SK-N-SH treated with all-trans-retinoic acid at 6 μM for 48 hours (cell line): Measurements from ENCODE around the gene SEMA7A.

Experiments used
- ATAC-seq: fragments of 200-7000 bp; cut with Tn5 transposase; 3 replicates; pipeline ENCODE4 v1.9.1; 2020; ENCODE audit warnings: mild to moderate bottlenecking, moderate library complexity
- ARNTL ChIP-seq: fragments of 450-650 bp; formaldehyde crosslinking; IDR thresholded peaks from 2 replicates; pipeline ENCODE4 v1.5.0; 2020; ENCODE audit warnings: low read depth, mild to moderate bottlenecking, moderate library complexity, borderline replicate concordance
- BACH2 ChIP-seq: fragments of 250-450 bp; sonication (Bioruptor Pico); IDR thresholded peaks from 2 replicates; pipeline ENCODE4 v1.9.0; 2021; ENCODE audit warnings: mild to moderate bottlenecking, borderline replicate concordance
- CSDC2 ChIP-seq: fragments of 250-450 bp; sonication (Bioruptor Pico); IDR thresholded peaks from 2 replicates; pipeline ENCODE4 v1.5.0; 2020; ENCODE audit warnings: mild to moderate bottlenecking, moderate library complexity
- ESRRG ChIP-seq: fragments of 250-450 bp; sonication (Bioruptor Pico); IDR thresholded peaks from 2 replicates; pipeline ENCODE4 v1.6.1; 2021; ENCODE audit warnings: mild to moderate bottlenecking
- GLIS3 ChIP-seq: fragments of 250-450 bp; sonication (Bioruptor Pico); IDR thresholded peaks from 2 replicates; pipeline ENCODE4 v1.5.0; 2020; ENCODE audit warnings: mild to moderate bottlenecking, moderate library complexity
- ISL1 ChIP-seq: fragments of 250-450 bp; sonication (Bioruptor Pico); IDR thresholded peaks from 2 replicates; pipeline ENCODE4 v2.1.2; 2022; ENCODE audit warnings: mild to moderate bottlenecking, moderate library complexity
- OSR1 ChIP-seq: fragments of 250-450 bp; sonication (Bioruptor Pico); IDR thresholded peaks from 2 replicates; pipeline ENCODE4 v1.8.0; 2022; ENCODE audit warnings: moderate library complexity, mild to moderate bottlenecking, inconsistent platforms
- PPARA ChIP-seq: fragments of 250-450 bp; sonication (Bioruptor Pico); IDR thresholded peaks from 2 replicates; pipeline ENCODE4 v1.5.0; 2020; ENCODE audit warnings: mild to moderate bottlenecking, borderline replicate concordance
- RARB ChIP-seq: fragments of 250-450 bp; sonication (Bioruptor Pico); IDR thresholded peaks from 2 replicates; pipeline ENCODE4 v1.8.0; 2021; ENCODE audit warnings: mild to moderate bottlenecking, moderate library complexity
- SNAI2 ChIP-seq: fragments of 250-450 bp; sonication (Bioruptor Pico); IDR thresholded peaks from 2 replicates; pipeline ENCODE4 v1.5.0; 2020; ENCODE audit warnings: mild to moderate bottlenecking, moderate library complexity
- TCF4 ChIP-seq: fragments of 250-450 bp; sonication (Bioruptor Pico); IDR thresholded peaks from 2 replicates; pipeline ENCODE4 v1.8.0; 2021; ENCODE audit warnings: mild to moderate bottlenecking, moderate library complexity, borderline replicate concordance
- TOX ChIP-seq: fragments of 250-450 bp; sonication (Bioruptor Pico); IDR thresholded peaks from 2 replicates; pipeline ENCODE4 v1.8.0; 2021; ENCODE audit warnings: mild to moderate bottlenecking, moderate library complexity, borderline replicate concordance
- ZC3H10 ChIP-seq: fragments of 250-450 bp; sonication (Bioruptor Pico); IDR thresholded peaks from 2 replicates; pipeline ENCODE4 v1.5.1; 2021; ENCODE audit warnings: mild to moderate bottlenecking, moderate library complexity
- ZFP3 ChIP-seq: fragments of 250-450 bp; sonication (Bioruptor Pico); IDR thresholded peaks from 2 replicates; pipeline ENCODE4 v1.5.0; 2020; ENCODE audit warnings: mild to moderate bottlenecking, moderate library complexity
- ZNF565 ChIP-seq: fragments of 450-650 bp; formaldehyde crosslinking; conservative IDR thresholded peaks from 2 replicates; pipeline ENCODE4 v1.5.0; 2020; ENCODE audit warnings: low read depth, mild to moderate bottlenecking, moderate library complexity
- ZNF70 ChIP-seq: fragments of 450-650 bp; formaldehyde crosslinking; IDR thresholded peaks from 2 replicates; pipeline ENCODE4 v1.5.0; 2020; ENCODE audit warnings: mild to moderate bottlenecking, moderate library complexity
- ZNF8 ChIP-seq: fragments of 450-650 bp; formaldehyde crosslinking; IDR thresholded peaks from 2 replicates; pipeline ENCODE4 v1.5.0; 2020; ENCODE audit warnings: mild to moderate bottlenecking, moderate library complexity
- TF ChIP-seq, protein P1 (sequence below): fragments of 250-450 bp; sonication (Bioruptor Pico); IDR thresholded peaks from 2 replicates; pipeline ENCODE4 v1.5.0; 2020; ENCODE audit warnings: mild to moderate bottlenecking, moderate library complexity
- TF ChIP-seq, protein P2 (sequence below): fragments of 250-450 bp; sonication (Bioruptor Pico); IDR thresholded peaks from 2 replicates; pipeline ENCODE4 v1.8.0; 2020; ENCODE audit warnings: mild to moderate bottlenecking, moderate library complexity, borderline replicate concordance
- TF ChIP-seq, protein P3 (sequence below): fragments of 250-450 bp; sonication (Bioruptor Pico); IDR thresholded peaks from 2 replicates; pipeline ENCODE4 v1.5.1; 2020; ENCODE audit warnings: low read depth, mild to moderate bottlenecking, moderate library complexity
- TF ChIP-seq, protein P4 (sequence below): fragments of 250-450 bp; sonication (Bioruptor Pico); IDR thresholded peaks from 2 replicates; pipeline ENCODE4 v1.5.1; 2021; ENCODE audit warnings: mild to moderate bottlenecking, moderate library complexity

Gene SEMA7A

DNA sequence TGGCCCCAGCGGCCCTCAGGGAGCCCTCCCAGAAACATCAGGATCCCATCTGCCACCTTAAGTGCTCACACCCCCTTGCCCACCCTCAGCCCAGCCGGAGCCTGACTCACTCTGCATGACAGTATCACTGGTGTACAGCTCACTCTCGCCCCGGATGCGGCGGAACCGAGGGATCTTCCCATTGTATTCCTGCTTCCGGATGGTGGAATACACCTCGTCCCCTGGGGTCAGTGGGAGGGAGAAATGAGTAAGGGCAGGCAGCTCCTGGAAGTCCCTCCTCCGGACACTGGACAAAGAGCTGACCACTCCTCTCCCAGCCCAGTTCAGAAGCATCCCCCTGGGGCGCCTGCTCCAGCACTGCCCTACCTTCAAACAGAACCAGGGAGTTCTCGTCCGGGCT lies 16.5 kb downstream of the SEMA7A start:
- no peak for ATAC-seq
- no peak for TF ChIP-seq PPARA (CRISPR knock-in tag)

DNA sequence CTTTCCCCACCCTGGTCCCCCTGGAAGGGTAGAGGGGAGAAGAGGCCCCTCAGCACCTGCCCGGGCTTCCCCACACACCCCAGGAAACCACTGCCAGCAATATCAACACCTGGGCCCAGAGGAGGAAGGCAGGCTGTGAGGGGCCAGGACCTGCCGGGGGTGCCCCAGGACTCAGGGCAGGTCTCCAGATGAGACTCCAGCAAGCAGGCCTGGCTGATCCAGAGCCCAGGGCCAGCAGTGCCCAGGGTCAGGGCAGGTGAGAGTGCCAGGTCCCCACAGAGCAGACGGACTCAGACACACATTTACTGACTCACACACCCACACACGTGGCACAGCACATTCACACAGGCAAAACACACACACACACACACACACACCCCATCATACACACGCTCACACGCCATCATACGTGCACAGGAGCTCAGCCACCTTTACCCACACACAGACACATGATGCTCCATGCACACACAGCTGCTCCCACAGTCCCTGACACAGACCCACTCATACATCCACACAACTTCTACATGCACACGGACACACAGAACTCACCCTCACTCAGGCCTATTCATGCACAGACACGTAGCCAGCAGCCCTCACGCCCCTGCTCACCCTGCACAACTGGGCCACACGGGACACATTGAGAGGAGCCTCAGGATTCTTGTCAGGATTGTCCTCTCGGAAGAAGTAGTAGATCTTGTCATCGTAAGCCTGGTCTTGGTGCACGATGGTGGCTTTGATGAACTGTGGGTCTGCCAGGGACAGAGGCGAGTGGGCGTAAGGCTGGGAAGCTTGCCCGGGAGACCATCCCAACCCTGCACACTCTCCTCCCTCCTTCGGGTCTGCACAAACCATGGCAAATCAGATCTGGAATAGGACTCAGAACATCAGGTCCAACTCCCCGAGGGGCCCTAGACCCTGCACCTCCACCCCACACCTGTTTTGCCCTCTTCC lies 17.5 kb downstream of the SEMA7A start:
- no peak for ATAC-seq
- no peak for TF ChIP-seq OSR1 (CRISPR knock-in tag)
- no peak for TF ChIP-seq ZNF70 (CRISPR knock-in tag)
- TF ChIP-seq GLIS3 (CRISPR knock-in tag) = no peak
- TF ChIP-seq, protein P1, sequence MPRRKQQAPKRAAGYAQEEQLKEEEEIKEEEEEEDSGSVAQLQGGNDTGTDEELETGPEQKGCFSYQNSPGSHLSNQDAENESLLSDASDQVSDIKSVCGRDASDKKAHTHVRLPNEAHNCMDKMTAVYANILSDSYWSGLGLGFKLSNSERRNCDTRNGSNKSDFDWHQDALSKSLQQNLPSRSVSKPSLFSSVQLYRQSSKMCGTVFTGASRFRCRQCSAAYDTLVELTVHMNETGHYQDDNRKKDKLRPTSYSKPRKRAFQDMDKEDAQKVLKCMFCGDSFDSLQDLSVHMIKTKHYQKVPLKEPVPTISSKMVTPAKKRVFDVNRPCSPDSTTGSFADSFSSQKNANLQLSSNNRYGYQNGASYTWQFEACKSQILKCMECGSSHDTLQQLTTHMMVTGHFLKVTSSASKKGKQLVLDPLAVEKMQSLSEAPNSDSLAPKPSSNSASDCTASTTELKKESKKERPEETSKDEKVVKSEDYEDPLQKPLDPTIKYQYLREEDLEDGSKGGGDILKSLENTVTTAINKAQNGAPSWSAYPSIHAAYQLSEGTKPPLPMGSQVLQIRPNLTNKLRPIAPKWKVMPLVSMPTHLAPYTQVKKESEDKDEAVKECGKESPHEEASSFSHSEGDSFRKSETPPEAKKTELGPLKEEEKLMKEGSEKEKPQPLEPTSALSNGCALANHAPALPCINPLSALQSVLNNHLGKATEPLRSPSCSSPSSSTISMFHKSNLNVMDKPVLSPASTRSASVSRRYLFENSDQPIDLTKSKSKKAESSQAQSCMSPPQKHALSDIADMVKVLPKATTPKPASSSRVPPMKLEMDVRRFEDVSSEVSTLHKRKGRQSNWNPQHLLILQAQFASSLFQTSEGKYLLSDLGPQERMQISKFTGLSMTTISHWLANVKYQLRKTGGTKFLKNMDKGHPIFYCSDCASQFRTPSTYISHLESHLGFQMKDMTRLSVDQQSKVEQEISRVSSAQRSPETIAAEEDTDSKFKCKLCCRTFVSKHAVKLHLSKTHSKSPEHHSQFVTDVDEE (CRISPR knock-in tag) = no peak
- TF ChIP-seq, protein P2, sequence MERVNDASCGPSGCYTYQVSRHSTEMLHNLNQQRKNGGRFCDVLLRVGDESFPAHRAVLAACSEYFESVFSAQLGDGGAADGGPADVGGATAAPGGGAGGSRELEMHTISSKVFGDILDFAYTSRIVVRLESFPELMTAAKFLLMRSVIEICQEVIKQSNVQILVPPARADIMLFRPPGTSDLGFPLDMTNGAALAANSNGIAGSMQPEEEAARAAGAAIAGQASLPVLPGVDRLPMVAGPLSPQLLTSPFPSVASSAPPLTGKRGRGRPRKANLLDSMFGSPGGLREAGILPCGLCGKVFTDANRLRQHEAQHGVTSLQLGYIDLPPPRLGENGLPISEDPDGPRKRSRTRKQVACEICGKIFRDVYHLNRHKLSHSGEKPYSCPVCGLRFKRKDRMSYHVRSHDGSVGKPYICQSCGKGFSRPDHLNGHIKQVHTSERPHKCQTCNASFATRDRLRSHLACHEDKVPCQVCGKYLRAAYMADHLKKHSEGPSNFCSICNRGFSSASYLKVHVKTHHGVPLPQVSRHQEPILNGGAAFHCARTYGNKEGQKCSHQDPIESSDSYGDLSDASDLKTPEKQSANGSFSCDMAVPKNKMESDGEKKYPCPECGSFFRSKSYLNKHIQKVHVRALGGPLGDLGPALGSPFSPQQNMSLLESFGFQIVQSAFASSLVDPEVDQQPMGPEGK = no peak
- TF ChIP-seq ZFP3 (CRISPR knock-in tag) = no peak
- TF ChIP-seq ARNTL (CRISPR knock-in tag) = no peak
- TF ChIP-seq TOX = no peak
- no peak for TF ChIP-seq CSDC2 (CRISPR knock-in tag)
- TF ChIP-seq ZNF565 (CRISPR knock-in tag) = no peak
- no peak for TF ChIP-seq SNAI2 (CRISPR knock-in tag)
- TF ChIP-seq ESRRG = no peak
- TF ChIP-seq, protein P3, sequence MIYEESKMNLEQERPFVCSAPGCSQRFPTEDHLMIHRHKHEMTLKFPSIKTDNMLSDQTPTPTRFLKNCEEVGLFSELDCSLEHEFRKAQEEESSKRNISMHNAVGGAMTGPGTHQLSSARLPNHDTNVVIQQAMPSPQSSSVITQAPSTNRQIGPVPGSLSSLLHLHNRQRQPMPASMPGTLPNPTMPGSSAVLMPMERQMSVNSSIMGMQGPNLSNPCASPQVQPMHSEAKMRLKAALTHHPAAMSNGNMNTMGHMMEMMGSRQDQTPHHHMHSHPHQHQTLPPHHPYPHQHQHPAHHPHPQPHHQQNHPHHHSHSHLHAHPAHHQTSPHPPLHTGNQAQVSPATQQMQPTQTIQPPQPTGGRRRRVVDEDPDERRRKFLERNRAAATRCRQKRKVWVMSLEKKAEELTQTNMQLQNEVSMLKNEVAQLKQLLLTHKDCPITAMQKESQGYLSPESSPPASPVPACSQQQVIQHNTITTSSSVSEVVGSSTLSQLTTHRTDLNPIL (CRISPR knock-in tag) = no peak
- TF ChIP-seq TCF4 (CRISPR knock-in tag) = no peak
- no peak for TF ChIP-seq BACH2 (CRISPR knock-in tag)
- TF ChIP-seq, all 23 proteins: peak for 0

DNA sequence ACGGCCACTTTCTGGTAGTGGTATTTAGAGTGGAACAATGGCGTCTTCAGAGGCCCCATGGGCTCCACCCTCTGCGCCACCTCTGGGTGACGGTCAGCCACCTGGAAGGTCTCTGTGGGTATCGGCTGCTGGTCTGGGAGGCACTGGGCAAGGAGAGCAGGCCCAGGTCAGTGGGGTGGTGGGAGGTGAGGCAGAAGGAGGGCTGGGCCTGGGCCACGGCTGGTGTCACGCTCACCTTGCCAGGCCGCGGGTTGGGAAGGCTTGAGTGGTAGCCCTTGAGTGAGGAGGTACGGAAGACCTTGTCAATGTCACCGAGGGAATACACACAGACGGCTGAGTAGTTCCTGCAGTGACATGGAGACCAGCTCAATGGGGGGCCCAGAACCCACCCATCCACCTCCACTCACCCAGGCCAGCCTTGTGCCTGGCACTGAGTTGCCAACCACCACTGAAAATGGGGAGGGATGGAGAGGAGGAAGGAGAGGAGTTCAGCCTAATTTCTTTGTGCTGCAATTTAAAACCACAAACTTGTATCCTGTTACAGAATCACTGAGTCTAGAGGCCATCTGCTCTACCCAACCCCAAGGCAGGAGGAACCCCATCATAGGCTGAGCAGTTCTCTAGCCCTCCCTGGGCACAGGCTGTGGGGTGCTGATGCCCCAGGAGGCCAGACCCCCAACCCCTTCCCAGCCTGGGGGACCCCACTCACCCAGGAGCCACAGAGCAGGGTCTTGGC lies 19.0 kb downstream of the SEMA7A start:
- TF ChIP-seq ZFP3 (CRISPR knock-in tag) (no peak), ZNF565 (CRISPR knock-in tag) (no peak), ZNF70 (CRISPR knock-in tag) (no peak), ZNF8 (CRISPR knock-in tag) (no peak), TOX (no peak), CSDC2 (CRISPR knock-in tag) (no peak), ESRRG (no peak), RARB (CRISPR knock-in tag) (no peak), ISL1 (CRISPR knock-in tag) (no peak), BACH2 (CRISPR knock-in tag) (no peak), ZC3H10 (CRISPR knock-in tag) (no peak), SNAI2 (CRISPR knock-in tag) (no peak), ARNTL (CRISPR knock-in tag) (no peak), PPARA (CRISPR knock-in tag) (no peak)
- TF ChIP-seq, protein P1 (CRISPR knock-in tag) = no peak
- TF ChIP-seq, protein P4, sequence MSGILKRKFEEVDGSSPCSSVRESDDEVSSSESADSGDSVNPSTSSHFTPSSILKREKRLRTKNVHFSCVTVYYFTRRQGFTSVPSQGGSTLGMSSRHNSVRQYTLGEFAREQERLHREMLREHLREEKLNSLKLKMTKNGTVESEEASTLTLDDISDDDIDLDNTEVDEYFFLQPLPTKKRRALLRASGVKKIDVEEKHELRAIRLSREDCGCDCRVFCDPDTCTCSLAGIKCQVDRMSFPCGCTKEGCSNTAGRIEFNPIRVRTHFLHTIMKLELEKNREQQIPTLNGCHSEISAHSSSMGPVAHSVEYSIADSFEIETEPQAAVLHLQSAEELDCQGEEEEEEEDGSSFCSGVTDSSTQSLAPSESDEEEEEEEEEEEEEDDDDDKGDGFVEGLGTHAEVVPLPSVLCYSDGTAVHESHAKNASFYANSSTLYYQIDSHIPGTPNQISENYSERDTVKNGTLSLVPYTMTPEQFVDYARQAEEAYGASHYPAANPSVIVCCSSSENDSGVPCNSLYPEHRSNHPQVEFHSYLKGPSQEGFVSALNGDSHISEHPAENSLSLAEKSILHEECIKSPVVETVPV (CRISPR knock-in tag) = no peak
- TF ChIP-seq, protein P3 (CRISPR knock-in tag) = no peak

More for the DNA sequence above, 19.0 kb downstream of the SEMA7A start:
- no peak for ATAC-seq
